HCT116 (cell line): ENCODE results near the gene CBY1. TPM values are rescaled to one million over a fixed set of nuclear protein-coding genes. Genes with fewer than 3 reads are reported as not detected.

Experiments used
- ATAC-seq: fragments of 200-7000 bp; cut with Tn5 transposase; 2 replicates; pipeline ENCODE4 v1.9.1; 2020; ENCODE audit warnings: mild to moderate bottlenecking, moderate library complexity
- BruUV-seq: library from RNA; stranded (reverse); fragments of 400-500 nt; replicated peaks from 2 replicates; lab custom pipeline; 2021; lab: Mats Ljungman, UMichigan
- CTCF ChIA-PET: fragments of 300-600 bp; sonication (Branson Sonifier 250); formaldehyde crosslinking; loops from one replicate; lab custom pipeline; 2021; ENCODE audit warnings: antibody characterized with exemption; lab: Charles Lee
- POLR2A ChIA-PET: fragments of 300-600, 350-600 bp; sonication (Branson Sonifier 250); formaldehyde crosslinking; loops from one replicate; lab custom pipeline; 2021; ENCODE audit warnings: antibody characterized with exemption; lab: Charles Lee
- RAD21 ChIA-PET, 2 experiments: fragments of 300-600 bp; sonication (Branson Sonifier 250); formaldehyde crosslinking; loops; one replicate each; lab custom pipeline; 2023; ENCODE audit warnings: low total read pairs in 2 of 2; ENCODE audit not compliant: uncharacterized antibody in 2 of 2, unreplicated experiment in 2 of 2, low non-redundant PET in 1 of 2; lab: Charles Lee
- DNase-seq: peaks from one replicate; pipeline ENCODE4 v3.0.0-alpha.2; 2010; ENCODE audit warnings: low read depth, low spot score
- H2AFZ ChIP-seq: fragments of 200-600 bp; shearing (Covaris generic), sonication (generic); 2 replicates; pipeline ENCODE4 v1.6.1; 2017; ENCODE audit warnings: low read depth, mixed run types, mixed read lengths, antibody characterized with exemption, low read length; ENCODE audit not compliant: poor library complexity, severe bottlenecking
- H3K27ac ChIP-seq: 2 replicates; pipeline ENCODE4 v1.5.1; 2012; ENCODE audit warnings: low read depth, low read length
- H3K27me3 ChIP-seq: fragments of 200-600 bp; sonication (generic); 2 replicates; pipeline ENCODE4 v1.6.1; 2016; ENCODE audit warnings: mixed run types, low read length, mixed read lengths; ENCODE audit not compliant: insufficient read depth
- H3K36me3 ChIP-seq, 2 experiments: fragments of 200-500 bp in 1 of 2; fragments of 200-600 bp in 1 of 2; sonication (Bioruptor generic) in 1 of 2; sonication (generic) in 1 of 2; 2 replicates each; pipeline versions ENCODE4 v1.5.1 to v1.6.1; 2014 to 2016; ENCODE audit warnings: low read length in 2 of 2, inconsistent platforms in 1 of 2, mixed read lengths in 1 of 2, mixed run types in 1 of 2; ENCODE audit not compliant: insufficient read depth in 2 of 2, control insufficient read depth in 1 of 2
- H3K4me1 ChIP-seq, 2 experiments: fragments of 200-600 bp in 1 of 2; sonication (generic) in 1 of 2; 2 replicates each; pipeline versions ENCODE4 v1.5.1 to v1.6.1; 2012 to 2017; ENCODE audit warnings: low read length in 2 of 2, inconsistent platforms in 1 of 2, mild to moderate bottlenecking in 1 of 2, mixed read lengths in 1 of 2, mixed run types in 1 of 2, moderate library complexity in 1 of 2; ENCODE audit not compliant: insufficient read depth in 2 of 2, control insufficient read depth in 1 of 2
- H3K4me2 ChIP-seq: fragments of 200-600 bp; sonication (generic); 2 replicates; pipeline ENCODE4 v1.6.1; 2017; ENCODE audit warnings: mixed run types, low read length, mixed read lengths
- H3K4me3 ChIP-seq, 2 experiments: fragments of 200-600 bp in 1 of 2; sonication (generic) in 1 of 2; replicated peaks in 1 of 2; 2 replicates each; pipeline ENCODE4 v1.5.1; 2011 to 2016; ENCODE audit warnings: low read length in 2 of 2, control low read depth in 1 of 2, low read depth in 1 of 2, mild to moderate bottlenecking in 1 of 2, mixed read lengths in 1 of 2, mixed run types in 1 of 2
- H3K79me2 ChIP-seq: fragments of 200-600 bp; sonication (generic); 2 replicates; pipeline ENCODE4 v1.6.1; 2017; ENCODE audit warnings: mild to moderate bottlenecking, mixed run types, low read length, moderate library complexity, mixed read lengths; ENCODE audit not compliant: insufficient read depth
- H3K9ac ChIP-seq: fragments of 200-600 bp; sonication (generic); 2 replicates; pipeline ENCODE4 v1.6.1; 2016; ENCODE audit warnings: low read length, mixed read lengths
- H3K9me2 ChIP-seq: fragments of 200-600 bp; sonication (generic), shearing (Covaris generic); 2 replicates; pipeline ENCODE4 v1.6.1; 2017; ENCODE audit warnings: mixed run types, mild to moderate bottlenecking, moderate library complexity; ENCODE audit not compliant: insufficient read depth
- H3K9me3 ChIP-seq, 2 experiments: fragments of 200-500 bp in 1 of 2; fragments of 200-600 bp in 1 of 2; sonication (Bioruptor generic) in 1 of 2; sonication (generic) in 1 of 2; 2 replicates each; pipeline ENCODE4 v1.6.1; 2014 to 2017; ENCODE audit warnings: low read length in 2 of 2, mixed read lengths in 2 of 2, inconsistent platforms in 1 of 2, low read depth in 1 of 2, mild to moderate bottlenecking in 1 of 2, mixed run types in 1 of 2, moderate library complexity in 1 of 2; ENCODE audit not compliant: control insufficient read depth in 1 of 2, insufficient read depth in 1 of 2
- H4K20me1 ChIP-seq: fragments of 200-600 bp; sonication (generic), shearing (Covaris generic); 2 replicates; pipeline ENCODE4 v1.6.1; 2017; ENCODE audit warnings: mixed run types, mild to moderate bottlenecking, moderate library complexity; ENCODE audit not compliant: insufficient read depth
- CEBPB ChIP-seq: IDR thresholded peaks from 2 replicates; pipeline ENCODE4 v1.6.1; 2012; ENCODE audit warnings: low read depth
- EZH2 ChIP-seq: fragments of 200-600 bp; sonication (generic); IDR thresholded peaks from 2 replicates; pipeline ENCODE4 v1.6.1; 2017; ENCODE audit warnings: antibody characterized with exemption, mixed run types
- EZH2phosphoT487 ChIP-seq: fragments of 200-600 bp; IDR thresholded peaks from 2 replicates; pipeline ENCODE4 v1.6.1; 2018; ENCODE audit warnings: antibody characterized with exemption, borderline replicate concordance
- FOSL1 ChIP-seq: IDR thresholded peaks from 2 replicates; pipeline ENCODE4 v1.6.1; 2012; ENCODE audit warnings: low read depth
- intact Hi-C: fragments of 100-400 bp; cut with micrococcal nuclease; formaldehyde crosslinking; loops from 2 replicates; pipeline ENCODE4 v1.10.0; 2022
- total RNA-seq: library from RNA; stranded (reverse); gene quantifications from one replicate; pipeline ENCODE4 v1.2.1, GENCODE V29; 2021; ENCODE audit not compliant: unreplicated experiment
- TF ChIP-seq, protein P1 (sequence below), 3 experiments: fragments of 200-600 bp in 1 of 3; sonication (generic) in 1 of 3; IDR thresholded peaks in 2 of 3; conservative IDR thresholded peaks in 1 of 3; 2 replicates each; pipeline ENCODE4 v1.5.1; 2012 to 2017; ENCODE audit warnings: low read depth in 2 of 3, low read length in 2 of 3, antibody characterized with exemption in 1 of 3, borderline replicate concordance in 1 of 3, control low read depth in 1 of 3, mild to moderate bottlenecking in 1 of 3, mixed read lengths in 1 of 3, mixed run types in 1 of 3, moderate library complexity in 1 of 3; ENCODE audit not compliant: insufficient read depth in 1 of 3
- TF ChIP-seq, protein P2 (sequence below): IDR thresholded peaks from 2 replicates; pipeline ENCODE4 v1.6.1; 2012; ENCODE audit warnings: low read depth

The CBY1 gene
- total RNA-seq, 1 experiment from 2014 or later, result 27.6 TPM

DNA sequence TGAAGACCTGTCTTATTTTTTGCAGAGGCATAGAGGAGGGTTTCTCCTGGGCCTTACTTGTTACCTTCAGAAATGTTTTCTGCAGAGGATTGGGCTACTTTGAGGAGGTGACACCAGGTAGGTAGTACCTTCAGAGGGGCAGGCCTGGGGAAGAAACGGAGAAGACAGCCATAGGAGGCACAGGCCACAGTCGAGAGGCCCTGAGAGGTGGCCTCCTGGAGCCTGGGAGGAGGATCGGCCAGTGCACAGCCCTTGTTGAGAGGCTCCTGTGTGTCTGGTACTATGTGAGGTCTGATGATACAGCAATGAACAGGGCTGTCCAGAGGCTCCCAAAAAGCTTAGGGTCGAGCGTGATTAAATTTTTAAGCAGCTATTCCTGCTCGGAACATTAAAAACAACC, 60.8 kb downstream of the CBY1 start:
- peaks cover 8 to 11% of the 10 kb centered on the region in 2 experiments; a peak in 3 of 4 replicates for H3K36me3 ChIP-seq
- RAD21 ChIA-PET, result no interaction called here
- 0 out of 2 replicates have a peak overlapping the region, but pooled peaks have one; percentile 19 for H3K9ac ChIP-seq
- H4K20me1 ChIP-seq, result no peaks in the 10 kb centered on the region
- ATAC-seq (no peak), DNase-seq (no peak)
- peaks cover 47% of the 10 kb centered on the region for H3K79me2 ChIP-seq
- no peaks in the 10 kb centered on the region for H3K9me2 ChIP-seq
- no TSS peak for BruUV-seq
- intact Hi-C loops, result no loop called here
- H3K4me1 ChIP-seq, result peaks cover 12 to 21% of the 10 kb centered on the region in 2 experiments
- POLR2A ChIA-PET, result interaction anchor here (1.7 to 1.8 kb wide), 2 partner anchors 11 to 16 kb away, joined by 3 to 5 read pairs; partner anchors contain the start of gene GTPBP1
- no peak overlapping the region for H3K4me2 ChIP-seq
- peak overlapping the region; percentile 32; the same call in 1 of the 2 replicates for H3K27ac ChIP-seq
- no peak overlapping the region for H2AFZ ChIP-seq
- H3K4me3 ChIP-seq, result no peak overlapping the region
- CTCF ChIA-PET, result interaction anchor here (1.2 to 1.6 kb wide), 2 partner anchors 16 to 51 kb away, joined by 5 read pairs; no protein-coding TSS in a partner anchor
- no peaks in the 10 kb centered on the region for H3K27me3 ChIP-seq
- H3K9me3 ChIP-seq, result no peaks in the 10 kb centered on the region
- TF ChIP-seq, protein P1, sequence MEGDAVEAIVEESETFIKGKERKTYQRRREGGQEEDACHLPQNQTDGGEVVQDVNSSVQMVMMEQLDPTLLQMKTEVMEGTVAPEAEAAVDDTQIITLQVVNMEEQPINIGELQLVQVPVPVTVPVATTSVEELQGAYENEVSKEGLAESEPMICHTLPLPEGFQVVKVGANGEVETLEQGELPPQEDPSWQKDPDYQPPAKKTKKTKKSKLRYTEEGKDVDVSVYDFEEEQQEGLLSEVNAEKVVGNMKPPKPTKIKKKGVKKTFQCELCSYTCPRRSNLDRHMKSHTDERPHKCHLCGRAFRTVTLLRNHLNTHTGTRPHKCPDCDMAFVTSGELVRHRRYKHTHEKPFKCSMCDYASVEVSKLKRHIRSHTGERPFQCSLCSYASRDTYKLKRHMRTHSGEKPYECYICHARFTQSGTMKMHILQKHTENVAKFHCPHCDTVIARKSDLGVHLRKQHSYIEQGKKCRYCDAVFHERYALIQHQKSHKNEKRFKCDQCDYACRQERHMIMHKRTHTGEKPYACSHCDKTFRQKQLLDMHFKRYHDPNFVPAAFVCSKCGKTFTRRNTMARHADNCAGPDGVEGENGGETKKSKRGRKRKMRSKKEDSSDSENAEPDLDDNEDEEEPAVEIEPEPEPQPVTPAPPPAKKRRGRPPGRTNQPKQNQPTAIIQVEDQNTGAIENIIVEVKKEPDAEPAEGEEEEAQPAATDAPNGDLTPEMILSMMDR (IDR thresholded peaks at IDR 0.05 in 2 of 3, conservative IDR thresholded peaks at IDR 0.05 in 1 of 3; ENCODE audit: borderline replicate concordance in 1 of 3, insufficient read depth in 1 of 3, low read depth in 2 of 3, low read length in 2 of 3), result no peak
- TF ChIP-seq EZH2, result no peak
- TF ChIP-seq, protein P2, sequence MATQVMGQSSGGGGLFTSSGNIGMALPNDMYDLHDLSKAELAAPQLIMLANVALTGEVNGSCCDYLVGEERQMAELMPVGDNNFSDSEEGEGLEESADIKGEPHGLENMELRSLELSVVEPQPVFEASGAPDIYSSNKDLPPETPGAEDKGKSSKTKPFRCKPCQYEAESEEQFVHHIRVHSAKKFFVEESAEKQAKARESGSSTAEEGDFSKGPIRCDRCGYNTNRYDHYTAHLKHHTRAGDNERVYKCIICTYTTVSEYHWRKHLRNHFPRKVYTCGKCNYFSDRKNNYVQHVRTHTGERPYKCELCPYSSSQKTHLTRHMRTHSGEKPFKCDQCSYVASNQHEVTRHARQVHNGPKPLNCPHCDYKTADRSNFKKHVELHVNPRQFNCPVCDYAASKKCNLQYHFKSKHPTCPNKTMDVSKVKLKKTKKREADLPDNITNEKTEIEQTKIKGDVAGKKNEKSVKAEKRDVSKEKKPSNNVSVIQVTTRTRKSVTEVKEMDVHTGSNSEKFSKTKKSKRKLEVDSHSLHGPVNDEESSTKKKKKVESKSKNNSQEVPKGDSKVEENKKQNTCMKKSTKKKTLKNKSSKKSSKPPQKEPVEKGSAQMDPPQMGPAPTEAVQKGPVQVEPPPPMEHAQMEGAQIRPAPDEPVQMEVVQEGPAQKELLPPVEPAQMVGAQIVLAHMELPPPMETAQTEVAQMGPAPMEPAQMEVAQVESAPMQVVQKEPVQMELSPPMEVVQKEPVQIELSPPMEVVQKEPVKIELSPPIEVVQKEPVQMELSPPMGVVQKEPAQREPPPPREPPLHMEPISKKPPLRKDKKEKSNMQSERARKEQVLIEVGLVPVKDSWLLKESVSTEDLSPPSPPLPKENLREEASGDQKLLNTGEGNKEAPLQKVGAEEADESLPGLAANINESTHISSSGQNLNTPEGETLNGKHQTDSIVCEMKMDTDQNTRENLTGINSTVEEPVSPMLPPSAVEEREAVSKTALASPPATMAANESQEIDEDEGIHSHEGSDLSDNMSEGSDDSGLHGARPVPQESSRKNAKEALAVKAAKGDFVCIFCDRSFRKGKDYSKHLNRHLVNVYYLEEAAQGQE, result no peak
- no peak for TF ChIP-seq CEBPB
- no peak for TF ChIP-seq FOSL1
- no peak for TF ChIP-seq EZH2phosphoT487
